ENCODE measurements around the gene RAB33B.
"Not testable (repeated sequence)": the region's sequence is repeated elsewhere in the genome, so short reads cannot be mapped to it uniquely, and the experiment has no call there.

RAB33B gene

GRCh38 chr4:139458999-139459398 is 5.1 kb downstream of the RAB33B start:
- intact Hi-C loops (cut with DNase I): no loop called here
- DNase-seq: no peak

GRCh38 chr4:139460565-139460964 is 6.6 kb downstream of the RAB33B start:
- DNase-seq: no peak
- intact Hi-C loops (cut with DNase I): no loop called here

GRCh38 chr4:139461022-139461628 is 7.2 kb downstream of the RAB33B start:
- DNase-seq: no peak
- intact Hi-C loops (cut with DNase I): no loop called here

- DNase-seq; intact Hi-C loops (cut with DNase I): not testable (repeated sequence)
Measured at GRCh38 chr4:139464512-139464911, 10.6 kb downstream of the RAB33B start.

GRCh38 chr4:139465922-139466321 is 12.0 kb downstream of the RAB33B start:
- DNase-seq: no peak
- intact Hi-C loops (cut with DNase I): no loop called here

GRCh38 chr4:139468756-139469155 is 14.8 kb downstream of the RAB33B start:
- intact Hi-C loops (cut with DNase I); DNase-seq: not testable (repeated sequence)

GRCh38 chr4:139469216-139469615 is 15.3 kb downstream of the RAB33B start:
- DNase-seq: no peak
- intact Hi-C loops (cut with DNase I): no loop called here

- no peak for DNase-seq
- intact Hi-C loops (cut with DNase I): no loop called here
Measured at GRCh38 chr4:139469869-139470268, 15.9 kb downstream of the RAB33B start.

GRCh38 chr4:139470295-139470694 is 16.4 kb downstream of the RAB33B start:
- intact Hi-C loops (cut with DNase I): no loop called here

GRCh38 chr4:139470997-139471665 is 17.2 kb downstream of the RAB33B start:
- intact Hi-C loops (cut with DNase I): no loop called here
- DNase-seq: no peak

More at GRCh38 chr4:139470295-139470694, 16.4 kb downstream of the RAB33B start:
- no peak for DNase-seq

- intact Hi-C loops (cut with DNase I): no loop called here
Measured at GRCh38 chr4:139472852-139473251, 18.9 kb downstream of the RAB33B start.

GRCh38 chr4:139476363-139476762 is 22.4 kb downstream of the RAB33B start:
- intact Hi-C loops (cut with DNase I): no loop called here
- DNase-seq: no peak

More at GRCh38 chr4:139472852-139473251, 18.9 kb downstream of the RAB33B start:
- DNase-seq: no peak

- no peak for DNase-seq
- intact Hi-C loops (cut with DNase I): no loop called here
Measured at GRCh38 chr4:139481465-139481864, 27.5 kb downstream of the RAB33B start.

- peak in 14 of 42 donors; percentile 6 to 69 (median 36) for DNase-seq
- intact Hi-C loops (cut with DNase I): no loop called here
Measured at GRCh38 chr4:139483000-139483399, 29.1 kb downstream of the RAB33B start.

- DNase-seq: no peak
- intact Hi-C loops (cut with DNase I): no loop called here
Measured at GRCh38 chr4:139484783-139485311, 30.9 kb downstream of the RAB33B start.

- DNase-seq: no peak
- intact Hi-C loops (cut with DNase I): no loop called here
Measured at GRCh38 chr4:139488442-139488841, 34.5 kb downstream of the RAB33B start.

- DNase-seq: no peak
- intact Hi-C loops (cut with DNase I): loop anchor here (10.0 kb wide), 1 partner anchor 155 kb away; no protein-coding TSS in a partner anchor
Measured at GRCh38 chr4:139489638-139490037, 35.7 kb downstream of the RAB33B start.

GRCh38 chr4:139492429-139492828 is 38.5 kb downstream of the RAB33B start:
- DNase-seq: no peak
- intact Hi-C loops (cut with DNase I): loop anchor here (10.0 kb wide), 1 partner anchor 152 kb away; no protein-coding TSS in a partner anchor

- intact Hi-C loops (cut with DNase I): loop anchor here (10.0 kb wide), 1 partner anchor 152 kb away; no protein-coding TSS in a partner anchor
- no peak for DNase-seq
Measured at GRCh38 chr4:139493176-139493575, 39.3 kb downstream of the RAB33B start.

- DNase-seq: no peak
- intact Hi-C loops (cut with DNase I): loop anchor here (10.0 kb wide), 1 partner anchor 146 kb away; no protein-coding TSS in a partner anchor
Measured at GRCh38 chr4:139499186-139499585, 45.3 kb downstream of the RAB33B start.
